Fibroblast of lung (primary cell): ENCODE results near the gene MUC2. TPM values are rescaled to one million over a fixed set of nuclear protein-coding genes. Genes with fewer than 3 reads are reported as not detected.

Source experiments
- DNase-seq, 2 donors: peaks; one replicate each; pipeline versions ENCODE4 v3.0.0 to v3.0.0-alpha.2; 2010; ENCODE audit warnings: low read depth in 2 of 2
- H2AFZ ChIP-seq: 2 replicates; pipeline ENCODE4 v1.5.1; 2012; ENCODE audit warnings: low read length, control low read depth, inconsistent platforms
- H3K27ac ChIP-seq: 2 replicates; pipeline ENCODE4 v1.5.1; 2011; ENCODE audit warnings: low read length, control low read depth; ENCODE audit not compliant: insufficient read depth
- H3K27me3 ChIP-seq: 2 replicates; pipeline ENCODE4 v1.5.1; 2011; ENCODE audit warnings: mild to moderate bottlenecking, low read length; ENCODE audit not compliant: control insufficient read depth, insufficient read depth
- H3K36me3 ChIP-seq: 2 replicates; pipeline ENCODE4 v1.5.1; 2011; ENCODE audit warnings: low read length; ENCODE audit not compliant: control insufficient read depth, insufficient read depth
- H3K4me1 ChIP-seq: 2 replicates; pipeline ENCODE4 v1.5.1; 2011; ENCODE audit warnings: low read length; ENCODE audit not compliant: control insufficient read depth, insufficient read depth; ENCODE audit errors: extremely low read depth
- H3K4me2 ChIP-seq: 2 replicates; pipeline ENCODE4 v1.5.1; 2011; ENCODE audit warnings: low read length, control low read depth; ENCODE audit not compliant: insufficient read depth; ENCODE audit errors: extremely low read depth
- H3K4me3 ChIP-seq, 4 experiments: fragments of 200-600 bp in 1 of 4; sonication (generic) in 1 of 4; replicated peaks in 1 of 4; 2 replicates each; pipeline ENCODE4 v1.5.1; 2011 to 2016; ENCODE audit warnings: low read length in 4 of 4, low read depth in 3 of 4, mild to moderate bottlenecking in 3 of 4, control low read depth in 2 of 4, inconsistent platforms in 1 of 4, mixed read lengths in 1 of 4; ENCODE audit not compliant: insufficient read depth in 1 of 4; ENCODE audit errors: control extremely low read depth in 1 of 4
- H3K79me2 ChIP-seq: 2 replicates; pipeline ENCODE4 v1.5.1; 2012; ENCODE audit warnings: mild to moderate bottlenecking, low read length, inconsistent platforms; ENCODE audit not compliant: control insufficient read depth, insufficient read depth
- H3K9ac ChIP-seq: 2 replicates; pipeline ENCODE4 v1.5.1; 2011; ENCODE audit warnings: mild to moderate bottlenecking, low read length, control low read depth; ENCODE audit not compliant: insufficient read depth
- H3K9me3 ChIP-seq: 2 replicates; pipeline ENCODE4 v1.5.1; 2012; ENCODE audit warnings: low read depth, low read length; ENCODE audit not compliant: control insufficient read depth, insufficient read depth
- H4K20me1 ChIP-seq: 2 replicates; pipeline ENCODE4 v1.5.1; 2011; ENCODE audit warnings: low read length; ENCODE audit not compliant: control insufficient read depth, insufficient read depth; ENCODE audit errors: extremely low read depth
- CTCF ChIP-seq, 2 donors: IDR thresholded peaks in 1 of 2; conservative IDR thresholded peaks in 1 of 2; 1 replicate in 1 of 2; 2 replicates in 1 of 2; pipeline ENCODE4 v1.5.1; 2011 to 2012; ENCODE audit warnings: low read length in 2 of 2, control low read depth in 1 of 2, inconsistent platforms in 1 of 2, low read depth in 1 of 2, mild to moderate bottlenecking in 1 of 2
- EZH2 ChIP-seq: IDR thresholded peaks from 2 replicates; pipeline ENCODE4 v1.5.1; 2012; ENCODE audit warnings: low read length, control low read depth, mild to moderate bottlenecking; ENCODE audit errors: missing control alignments
- polyA plus RNA-seq, 2 donors: library from polyadenylated mRNA; depleted of rRNA in 1 of 2; stranded (reverse) in 1 of 2; unstranded in 1 of 2; fragments of >200 nt; gene quantifications; 2 replicates each; pipeline ENCODE4 v1.2.1, GENCODE V29; 2011 to 2012; ENCODE audit warnings: missing spikeins in 1 of 2
- total RNA-seq: library from RNA; depleted of rRNA; stranded (reverse); fragments of >200 nt; gene quantifications from 2 replicates; pipeline ENCODE4 v1.2.1, GENCODE V29; 2014

MUC2 gene
- total and polyA plus RNA-seq, 2 donors (not counting 1 experiment from before 2014, with no cell fraction given) = not detected

GRCh38 chr11:1120532-1121330 is 46.1 kb downstream of the MUC2 start:
- H3K9me3 ChIP-seq = no peaks in the 10 kb centered on the region
- no peaks in the 10 kb centered on the region for H3K36me3 ChIP-seq
- H3K79me2 ChIP-seq = no peaks in the 10 kb centered on the region
- no peaks in the 10 kb centered on the region for H3K27me3 ChIP-seq
- H3K27ac ChIP-seq = no peak overlapping the region
- TF ChIP-seq EZH2 = no peak
- no peak for TF ChIP-seq CTCF (conservative IDR thresholded peaks at IDR 0.05 in 1 of 2, IDR thresholded peaks at IDR 0.05 in 1 of 2; ENCODE audit: low read depth in 1 of 2, low read length in 2 of 2)
- H2AFZ ChIP-seq = no peak overlapping the region
- H3K4me3 ChIP-seq = no peak overlapping the region
- no peak for DNase-seq
- H4K20me1 ChIP-seq = no peaks in the 10 kb centered on the region
- no peaks in the 10 kb centered on the region for H3K4me1 ChIP-seq
- no peak overlapping the region for H3K4me2 ChIP-seq
- no peak overlapping the region for H3K9ac ChIP-seq

DNA sequence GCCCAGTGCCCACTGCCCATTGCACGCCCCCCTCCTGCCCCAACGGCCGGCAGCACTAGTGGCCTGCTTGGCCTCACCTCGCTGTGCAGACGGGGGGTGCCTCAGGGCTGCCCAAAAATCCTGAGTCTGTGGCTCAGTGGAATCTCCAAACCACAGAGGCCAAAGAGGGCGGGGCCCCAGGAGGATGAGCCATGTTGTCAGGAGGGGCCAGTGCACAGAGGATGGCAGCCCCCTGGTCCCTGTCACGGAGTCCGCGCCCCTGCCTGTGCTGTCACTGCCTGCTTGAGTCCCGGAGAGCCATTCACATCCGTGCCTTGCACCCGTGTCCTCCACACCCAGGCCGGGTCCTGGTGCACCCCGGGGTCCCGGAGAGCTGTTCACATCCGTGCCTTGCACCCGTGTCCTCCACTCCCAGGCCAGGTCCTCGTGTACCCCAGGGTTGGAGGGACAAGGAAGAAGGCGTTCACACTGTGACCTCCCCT is 46.7 kb downstream of the MUC2 start:
- H4K20me1 ChIP-seq = no peaks in the 10 kb centered on the region
- TF ChIP-seq EZH2 = no peak
- H3K27ac ChIP-seq = no peak overlapping the region
- DNase-seq = no peak
- no peaks in the 10 kb centered on the region for H3K9me3 ChIP-seq
- H3K36me3 ChIP-seq = no peaks in the 10 kb centered on the region
- H3K4me2 ChIP-seq = no peak overlapping the region
- no peak overlapping the region for H3K4me3 ChIP-seq
- H3K9ac ChIP-seq = no peak overlapping the region
- no peaks in the 10 kb centered on the region for H3K4me1 ChIP-seq
- no peaks in the 10 kb centered on the region for H3K79me2 ChIP-seq
- no peaks in the 10 kb centered on the region for H3K27me3 ChIP-seq
- no peak overlapping the region for H2AFZ ChIP-seq

DNA sequence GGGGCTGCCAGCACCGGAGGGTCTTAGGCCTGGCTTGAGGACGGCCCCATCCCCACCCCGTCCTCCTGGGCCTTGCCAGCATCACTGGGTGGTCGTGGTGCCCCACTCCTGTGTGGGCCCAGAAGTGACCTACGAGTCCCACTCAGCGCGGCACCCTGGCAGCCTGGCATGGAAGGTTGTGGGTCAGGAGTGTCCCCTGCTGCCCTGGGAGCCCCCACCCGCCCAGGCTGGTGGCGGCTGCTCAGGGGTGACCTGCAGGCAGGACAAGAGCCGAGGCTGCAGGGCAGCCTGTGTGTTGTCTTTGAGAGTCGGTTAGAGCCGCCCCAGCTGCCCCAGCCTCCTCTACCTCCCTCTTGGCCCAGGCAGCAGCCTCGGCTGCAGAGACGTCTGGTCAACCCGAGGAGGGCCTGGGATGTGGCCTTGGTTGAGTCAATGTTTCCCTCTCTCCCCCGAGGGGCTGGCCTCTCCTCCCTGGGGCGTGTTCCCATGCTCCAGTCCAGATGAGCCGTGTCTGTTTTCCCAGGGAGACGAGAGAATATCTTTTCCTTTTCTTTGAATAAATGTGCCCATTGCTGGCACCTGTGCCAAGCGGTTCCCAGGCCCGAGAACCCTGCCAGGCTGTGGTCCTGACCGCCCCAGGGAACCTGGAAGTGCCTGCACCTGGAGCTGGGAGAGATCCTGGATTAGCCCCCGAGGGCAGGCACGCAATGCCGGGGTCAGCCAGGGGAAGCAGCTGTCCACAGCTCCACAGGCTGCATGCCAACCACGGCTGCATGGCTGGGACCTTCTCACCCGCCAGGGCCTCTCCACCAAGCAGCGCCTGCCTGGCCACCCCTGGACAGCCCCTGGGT is 47.4 kb downstream of the MUC2 start:
- Histone ChIP-seq H3K36me3 (no peaks in the 10 kb centered on the region), H3K4me2 (no peak overlapping the region), H3K4me1 (no peaks in the 10 kb centered on the region), H3K9ac (no peak overlapping the region), H2AFZ (no peak overlapping the region), H3K9me3 (no peaks in the 10 kb centered on the region), H3K27me3 (no peaks in the 10 kb centered on the region), H3K79me2 (no peaks in the 10 kb centered on the region), H3K4me3 (no peak overlapping the region), H4K20me1 (no peaks in the 10 kb centered on the region), H3K27ac (no peak overlapping the region)
- no peak for DNase-seq
- TF ChIP-seq CTCF (conservative IDR thresholded peaks at IDR 0.05 in 1 of 2, IDR thresholded peaks at IDR 0.05 in 1 of 2; ENCODE audit: low read depth in 1 of 2, low read length in 2 of 2) = no peak
- TF ChIP-seq EZH2 = no peak
